Endothelial cell of umbilical vein (primary cell): ENCODE measurements around the gene CELSR3. TPM values are rescaled to one million over a fixed set of nuclear protein-coding genes. Genes with fewer than 3 reads are reported as not detected.

Experiments used
- BruUV-seq: library from RNA; stranded (reverse); fragments of 400-500 nt; replicated peaks from 2 replicates; lab custom pipeline; 2021; lab: Mats Ljungman, UMichigan
- CTCF ChIA-PET: fragments of 300-600, 350-600 bp; sonication (Branson Sonifier 250); formaldehyde crosslinking; loops from one replicate; lab custom pipeline; 2021; ENCODE audit warnings: antibody characterized with exemption, inconsistent platforms; lab: Charles Lee
- POLR2A ChIA-PET: fragments of 300-600, 350-600 bp; sonication (Branson Sonifier 250); formaldehyde crosslinking; loops from one replicate; lab custom pipeline; 2021; ENCODE audit warnings: antibody characterized with exemption, inconsistent platforms; lab: Charles Lee
- DNase-seq: peaks from one replicate; pipeline ENCODE4 v3.0.0-alpha.2; 2011; ENCODE audit warnings: low read depth, low spot score
- FAIRE-seq: peaks from 2 replicates; lab custom pipeline; 2011; peaks lifted over from hg19 to GRCh38; lab: Jason Lieb, UNC
- H2AFZ ChIP-seq: 2 replicates; pipeline ENCODE4 v1.6.0; 2012; ENCODE audit warnings: low read depth, low read length, control low read depth, inconsistent platforms
- H3K27ac ChIP-seq: 2 replicates; pipeline ENCODE4 v1.5.1; 2011; ENCODE audit warnings: low read depth, mild to moderate bottlenecking, control low read depth, low read length, moderate library complexity; ENCODE audit not compliant: insufficient read depth
- H3K27me3 ChIP-seq, 2 experiments: 2 replicates each; pipeline versions ENCODE4 v1.6.0 to v1.6.1; 2011; ENCODE audit warnings: low read length in 2 of 2, mixed read lengths in 1 of 2; ENCODE audit not compliant: control insufficient read depth in 2 of 2, insufficient read depth in 2 of 2
- H3K36me3 ChIP-seq, 2 experiments: 2 replicates in 1 of 2; 3 replicates in 1 of 2; pipeline ENCODE4 v1.5.1; 2011; ENCODE audit warnings: low read length in 2 of 2, mild to moderate bottlenecking in 1 of 2, moderate library complexity in 1 of 2; ENCODE audit not compliant: control insufficient read depth in 2 of 2, insufficient read depth in 2 of 2; ENCODE audit errors: extremely low read depth in 1 of 2
- H3K4me1 ChIP-seq: 3 replicates; pipeline ENCODE4 v1.5.1; 2011; ENCODE audit warnings: mild to moderate bottlenecking, low read length; ENCODE audit not compliant: control insufficient read depth, insufficient read depth; ENCODE audit errors: extremely low read depth
- H3K4me2 ChIP-seq: 2 replicates; pipeline ENCODE4 v1.6.1; 2011; ENCODE audit warnings: low read length, control low read depth, mixed read lengths; ENCODE audit not compliant: insufficient read depth
- H3K4me3 ChIP-seq, 3 experiments: fragments of 200-600 bp in 1 of 3; sonication (generic), shearing (Covaris generic) in 1 of 3; replicated peaks in 1 of 3; 2 replicates each; pipeline ENCODE4 v1.5.1; 2011 to 2016; ENCODE audit warnings: control low read depth in 3 of 3, low read length in 3 of 3, mild to moderate bottlenecking in 2 of 3, inconsistent platforms in 1 of 3, low read depth in 1 of 3, moderate library complexity in 1 of 3; ENCODE audit not compliant: insufficient read depth in 1 of 3
- H3K79me2 ChIP-seq: 2 replicates; pipeline ENCODE4 v1.6.0; 2012; ENCODE audit warnings: low read length, inconsistent platforms; ENCODE audit not compliant: control insufficient read depth, insufficient read depth
- H3K9ac ChIP-seq: replicated peaks from 2 replicates; pipeline ENCODE3; 2011; ENCODE audit warnings: low read length, control low read depth; ENCODE audit not compliant: insufficient read depth; ENCODE audit errors: extremely low read depth
- H3K9me1 ChIP-seq: replicated peaks from 3 replicates; pipeline ENCODE4 v1.6.0; 2011; ENCODE audit warnings: mild to moderate bottlenecking, low read length; ENCODE audit not compliant: control insufficient read depth, insufficient read depth; ENCODE audit errors: extremely low read depth
- H3K9me3 ChIP-seq: replicated peaks from 2 replicates; pipeline ENCODE4 v1.5.1; 2012; ENCODE audit warnings: low read length, inconsistent platforms; ENCODE audit not compliant: control insufficient read depth, insufficient read depth
- H4K20me1 ChIP-seq: replicated peaks from 2 replicates; pipeline ENCODE3; 2011; ENCODE audit warnings: mild to moderate bottlenecking, low read length; ENCODE audit not compliant: control insufficient read depth, insufficient read depth; ENCODE audit errors: extremely low read depth
- CTCF ChIP-seq, 2 donors: IDR thresholded peaks; 1 replicate in 1 of 2; 2 replicates in 1 of 2; pipeline ENCODE4 v1.5.1; 2011; ENCODE audit warnings: low read length in 2 of 2, mild to moderate bottlenecking in 2 of 2, moderate library complexity in 2 of 2, control low read depth in 1 of 2, inconsistent platforms in 1 of 2, low read depth in 1 of 2; ENCODE audit not compliant: insufficient read depth in 1 of 2; ENCODE audit errors: extremely low read depth in 1 of 2
- EZH2 ChIP-seq: IDR thresholded peaks from 2 replicates; pipeline ENCODE4 v1.6.1; 2012; ENCODE audit warnings: borderline replicate concordance, low read depth, mild to moderate bottlenecking, moderate library complexity, low read length, inconsistent platforms; ENCODE audit not compliant: severe bottlenecking
- FOS ChIP-seq: IDR thresholded peaks from 2 replicates; pipeline ENCODE4 v1.6.1; 2011; ENCODE audit warnings: mild to moderate bottlenecking, low read length, moderate library complexity, borderline replicate concordance; ENCODE audit not compliant: insufficient read depth
- GATA2 ChIP-seq: IDR thresholded peaks from 2 replicates; pipeline ENCODE4 v1.7.0; 2011; ENCODE audit warnings: low read depth, mild to moderate bottlenecking, moderate library complexity, mixed read lengths, low read length; ENCODE audit not compliant: insufficient read length, insufficient read depth
- JUN ChIP-seq: IDR thresholded peaks from 2 replicates; pipeline ENCODE4 v1.6.1; 2011; ENCODE audit warnings: borderline replicate concordance, low read depth; ENCODE audit not compliant: insufficient read length, insufficient read depth
- MAX ChIP-seq: IDR thresholded peaks from 2 replicates; pipeline ENCODE4 v1.6.1; 2011; ENCODE audit not compliant: insufficient read depth, insufficient read length
- MYC ChIP-seq: IDR thresholded peaks from one replicate; pipeline ENCODE4 v1.6.1; 2011; ENCODE audit warnings: mild to moderate bottlenecking, low read depth, low read length
- POLR2A ChIP-seq: IDR thresholded peaks from 2 replicates; pipeline ENCODE4 v1.6.1; 2012; ENCODE audit warnings: low read depth, mild to moderate bottlenecking, control low read depth, low read length
- POLR2AphosphoS5 ChIP-seq: IDR thresholded peaks from 2 replicates; pipeline ENCODE4 v1.6.1; 2012; ENCODE audit warnings: low read depth, mild to moderate bottlenecking, control low read depth, low read length, moderate library complexity; ENCODE audit not compliant: insufficient read depth
- dilution Hi-C: fragments of 300-500 bp; cut with MboI; formaldehyde crosslinking; loops from one replicate; pipeline ENCODE4 v1.15.0; 2019; ENCODE audit warnings: low sequenced_read_pairs; ENCODE audit not compliant: extremely low pct_ligation_motif_present
- intact Hi-C: fragments of 100-400 bp; cut with micrococcal nuclease; formaldehyde crosslinking; loops from one replicate; pipeline ENCODE4 v1.10.0; 2022
- polyA plus RNA-seq, 4 experiments: library from polyadenylated mRNA; depleted of rRNA in 3 of 4; stranded (reverse) in 3 of 4; unstranded in 1 of 4; fragments of >200 nt; gene quantifications; 2 replicates each; pipeline versions ENCODE4 v1.2.1 to v1.2.3, GENCODE V29; 2011 to 2012; ENCODE audit warnings: missing spikeins in 1 of 4
- total RNA-seq: library from RNA; stranded (reverse); gene quantifications from 2 replicates; pipeline ENCODE4 v1.2.3, GENCODE V29; 2021

The CELSR3 gene
- total and polyA plus RNA-seq, 2 donors (not counting 3 experiments of a cell fraction or from before 2014, with no cell fraction given) = 0.25 to 0.71 TPM

GRCh38 chr3:48607519-48607918, 55.2 kb downstream of the CELSR3 start:
- CTCF ChIA-PET = no interaction called here
- H3K9ac ChIP-seq = no peak overlapping the region
- TF ChIP-seq GATA2 (no peak), POLR2A (no peak), FOS (no peak), POLR2AphosphoS5 (no peak), EZH2 (no peak), MAX (no peak), JUN (no peak), MYC (no peak), CTCF (IDR thresholded peaks at IDR 0.05; ENCODE audit: extremely low read depth in 1 of 2, insufficient read depth in 1 of 2, low read depth in 1 of 2, low read length in 2 of 2) (no peak)
- H4K20me1 ChIP-seq = no peaks in the 10 kb centered on the region
- H3K9me1 ChIP-seq = no peaks in the 10 kb centered on the region
- H3K27me3 ChIP-seq = no peaks in the 10 kb centered on the region
- peaks cover 9 to 32% of the 10 kb centered on the region in 2 experiments for H3K36me3 ChIP-seq
- no peak for FAIRE-seq
- peaks cover 6% of the 10 kb centered on the region for H3K4me1 ChIP-seq
- no peak for DNase-seq
- POLR2A ChIA-PET = no interaction called here
- intact Hi-C loops (no loop called here), dilution Hi-C loops (no loop called here)
- no TSS peak for BruUV-seq
- no peaks in the 10 kb centered on the region for H3K9me3 ChIP-seq
- H3K4me2 ChIP-seq = no peak overlapping the region
- H3K4me3 ChIP-seq = no peak overlapping the region
- H2AFZ ChIP-seq = no peak overlapping the region
- peaks cover 13% of the 10 kb centered on the region for H3K79me2 ChIP-seq
- H3K27ac ChIP-seq = no peak overlapping the region
